PC-3 (cell line): ENCODE data around the gene SLC12A2.

Experiments
- CTCF ChIP-seq: fragments of 300-600 bp; sonication (generic); conservative IDR thresholded peaks from 2 replicates; pipeline ENCODE4 v1.5.1; 2017; ENCODE audit warnings: antibody characterized with exemption, low read depth, mild to moderate bottlenecking, low read length
- EZH2 ChIP-seq: fragments of 300-600 bp; sonication (generic); IDR thresholded peaks from one replicate; pipeline ENCODE4 v1.6.1; 2017; ENCODE audit warnings: antibody characterized with exemption, mild to moderate bottlenecking, low read length; ENCODE audit not compliant: unreplicated experiment
- EZH2phosphoT487 ChIP-seq: fragments of 300-600 bp; sonication (generic); IDR thresholded peaks from 2 replicates; pipeline ENCODE4 v1.6.1; 2018; ENCODE audit warnings: mild to moderate bottlenecking, antibody characterized with exemption, low read length, borderline replicate concordance

- TF ChIP-seq CTCF, result no peak
- TF ChIP-seq EZH2, result no peak
- no peak for TF ChIP-seq EZH2phosphoT487
These were observed 18.1 kb downstream of the SLC12A2 start for GRCh38 chr5:128101676-128102075.
